ENCODE measurements around the gene GRK1. TPM values are rescaled to one million over a fixed set of nuclear protein-coding genes. Genes with fewer than 3 reads are reported as not detected.
"Not testable (repeated sequence)": the region's sequence is repeated elsewhere in the genome, so short reads cannot be mapped to it uniquely, and the experiment has no call there.

Gene GRK1
- total RNA-seq, 1 donor from 2014 or later, result 0.34 TPM

GRCh38 chr13:113745059-113745458 lies 78.0 kb downstream of the GRK1 start:
- Mint-ChIP-seq H3K4me3 (no peak overlapping the region), H3K36me3 (no peaks in the 10 kb centered on the region), H3K9me3 (no peaks in the 10 kb centered on the region), H3K27me3 (ENCODE audit: low read depth) (peaks cover 4% of the 10 kb centered on the region), H3K4me1 (no peaks in the 10 kb centered on the region), H3K27ac (no peak overlapping the region)
- DNase-seq (ENCODE audit: low spot score in 2 of 2, unreplicated experiment in 2 of 2), result no peak
- TF ChIP-seq, protein P1, sequence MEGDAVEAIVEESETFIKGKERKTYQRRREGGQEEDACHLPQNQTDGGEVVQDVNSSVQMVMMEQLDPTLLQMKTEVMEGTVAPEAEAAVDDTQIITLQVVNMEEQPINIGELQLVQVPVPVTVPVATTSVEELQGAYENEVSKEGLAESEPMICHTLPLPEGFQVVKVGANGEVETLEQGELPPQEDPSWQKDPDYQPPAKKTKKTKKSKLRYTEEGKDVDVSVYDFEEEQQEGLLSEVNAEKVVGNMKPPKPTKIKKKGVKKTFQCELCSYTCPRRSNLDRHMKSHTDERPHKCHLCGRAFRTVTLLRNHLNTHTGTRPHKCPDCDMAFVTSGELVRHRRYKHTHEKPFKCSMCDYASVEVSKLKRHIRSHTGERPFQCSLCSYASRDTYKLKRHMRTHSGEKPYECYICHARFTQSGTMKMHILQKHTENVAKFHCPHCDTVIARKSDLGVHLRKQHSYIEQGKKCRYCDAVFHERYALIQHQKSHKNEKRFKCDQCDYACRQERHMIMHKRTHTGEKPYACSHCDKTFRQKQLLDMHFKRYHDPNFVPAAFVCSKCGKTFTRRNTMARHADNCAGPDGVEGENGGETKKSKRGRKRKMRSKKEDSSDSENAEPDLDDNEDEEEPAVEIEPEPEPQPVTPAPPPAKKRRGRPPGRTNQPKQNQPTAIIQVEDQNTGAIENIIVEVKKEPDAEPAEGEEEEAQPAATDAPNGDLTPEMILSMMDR (IDR thresholded peaks at IDR 0.05; ENCODE audit: unreplicated experiment), result no peak

DNA sequence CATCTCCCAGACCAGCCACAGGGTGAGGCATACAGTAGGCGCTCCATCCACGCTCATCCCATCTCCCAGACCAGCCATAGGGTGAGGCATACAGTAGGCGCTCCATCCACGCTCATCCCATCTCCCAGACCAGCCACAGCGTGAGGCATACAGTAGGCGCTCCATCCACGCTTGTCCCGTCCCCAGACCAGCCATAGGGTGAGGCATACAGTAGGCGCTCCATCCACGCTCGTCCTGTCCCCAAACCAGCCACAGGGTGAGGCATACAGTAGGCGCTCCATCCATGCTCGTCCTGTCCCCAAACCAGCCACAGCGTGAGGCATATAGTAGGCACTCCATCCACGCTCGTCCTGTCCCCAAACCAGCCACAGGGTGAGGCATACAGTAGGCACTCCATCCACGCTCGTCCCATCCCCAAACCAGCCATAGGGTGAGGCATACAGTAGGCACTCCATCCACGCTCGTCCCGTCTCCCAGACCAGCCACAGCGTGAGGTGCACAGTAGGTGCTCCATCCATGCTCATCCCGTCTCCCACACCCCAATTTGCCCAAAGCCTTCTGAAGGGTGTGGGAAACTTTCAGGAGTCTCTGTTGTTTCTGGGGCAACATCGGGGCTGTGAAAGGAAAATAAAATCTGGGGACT lies 78.6 kb downstream of the GRK1 start:
- not testable (repeated sequence) for H3K9me3 Mint-ChIP-seq; H3K27me3 Mint-ChIP-seq (ENCODE audit: low read depth); DNase-seq (ENCODE audit: low spot score in 2 of 2, unreplicated experiment in 2 of 2); H3K27ac Mint-ChIP-seq; H3K4me3 Mint-ChIP-seq; H3K4me1 Mint-ChIP-seq; H3K36me3 Mint-ChIP-seq

DNA sequence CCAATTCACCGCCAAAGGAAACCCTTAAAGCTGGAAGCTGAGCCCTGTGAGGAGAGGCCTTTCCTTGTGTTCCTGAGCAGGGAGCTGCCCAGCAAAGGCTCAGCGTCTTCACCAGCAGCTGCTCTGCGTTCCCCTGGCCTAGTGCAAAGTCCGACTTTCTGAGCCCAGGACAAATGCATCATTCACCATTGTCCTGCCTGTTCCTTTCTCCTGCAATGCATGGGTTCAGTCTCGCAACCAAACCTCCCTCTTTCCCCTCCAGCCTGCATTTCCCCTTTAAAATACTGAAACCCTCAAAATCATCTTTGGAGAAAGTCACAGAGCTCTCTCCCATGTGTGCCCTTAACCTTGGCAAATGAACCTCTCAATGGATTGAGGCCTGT lies 79.1 kb downstream of the GRK1 start:
- Mint-ChIP-seq H3K9me3 (peaks cover 2% of the 10 kb centered on the region), H3K36me3 (no peaks in the 10 kb centered on the region), H3K4me3 (no peak overlapping the region), H3K27ac (no peak overlapping the region), H3K27me3 (ENCODE audit: low read depth) (peaks cover 4% of the 10 kb centered on the region), H3K4me1 (no peaks in the 10 kb centered on the region)
- DNase-seq (ENCODE audit: low spot score in 2 of 2, unreplicated experiment in 2 of 2), result peak in 1 of 2 experiments; percentile 10
- TF ChIP-seq, protein P1 (IDR thresholded peaks at IDR 0.05; ENCODE audit: unreplicated experiment), result no peak

GRCh38 chr13:113746671-113747070 lies 79.7 kb downstream of the GRK1 start:
- H3K36me3 Mint-ChIP-seq, result no peaks in the 10 kb centered on the region
- no peak overlapping the region for H3K27ac Mint-ChIP-seq
- peaks cover 4% of the 10 kb centered on the region for H3K9me3 Mint-ChIP-seq
- peak in 1 of 2 experiments; percentile 8 for DNase-seq (ENCODE audit: low spot score in 2 of 2, unreplicated experiment in 2 of 2)
- H3K4me3 Mint-ChIP-seq, result no peak overlapping the region
- TF ChIP-seq, protein P1 (IDR thresholded peaks at IDR 0.05; ENCODE audit: unreplicated experiment), result no peak
- no peaks in the 10 kb centered on the region for H3K4me1 Mint-ChIP-seq
- H3K27me3 Mint-ChIP-seq (ENCODE audit: low read depth), result no peaks in the 10 kb centered on the region

GRCh38 chr13:113747291-113747833 lies 80.3 kb downstream of the GRK1 start:
- TF ChIP-seq, protein P1 (IDR thresholded peaks at IDR 0.05; ENCODE audit: unreplicated experiment), result no peak
- no peaks in the 10 kb centered on the region for H3K27me3 Mint-ChIP-seq (ENCODE audit: low read depth)
- no peak overlapping the region for H3K4me3 Mint-ChIP-seq
- no peaks in the 10 kb centered on the region for H3K4me1 Mint-ChIP-seq
- peaks cover 4% of the 10 kb centered on the region for H3K9me3 Mint-ChIP-seq
- no peak overlapping the region for H3K27ac Mint-ChIP-seq
- peak in 1 of 2 experiments; percentile 9 for DNase-seq (ENCODE audit: low spot score in 2 of 2, unreplicated experiment in 2 of 2)
- no peaks in the 10 kb centered on the region for H3K36me3 Mint-ChIP-seq

- H3K27ac Mint-ChIP-seq, result no peak overlapping the region
- TF ChIP-seq, protein P1 (IDR thresholded peaks at IDR 0.05; ENCODE audit: unreplicated experiment), result no peak
- peak in 1 of 2 experiments; percentile 16 for DNase-seq (ENCODE audit: low spot score in 2 of 2, unreplicated experiment in 2 of 2)
- peaks cover 3% of the 10 kb centered on the region for H3K27me3 Mint-ChIP-seq (ENCODE audit: low read depth)
- no peaks in the 10 kb centered on the region for H3K4me1 Mint-ChIP-seq
- no peaks in the 10 kb centered on the region for H3K36me3 Mint-ChIP-seq
- peaks cover 4% of the 10 kb centered on the region for H3K9me3 Mint-ChIP-seq
- H3K4me3 Mint-ChIP-seq, result no peak overlapping the region
These were observed 81.3 kb downstream of the GRK1 start for GRCh38 chr13:113748101-113748861.
